CD4-positive, alpha-beta T cell treated with Interleukin-15 for 1 hour (primary cell): Measurements from ENCODE around the gene MPI.

Source experiments
- DNase-seq: peaks from one replicate; pipeline ENCODE4 v3.0.0-alpha.2; 2020

MPI gene, protein sequence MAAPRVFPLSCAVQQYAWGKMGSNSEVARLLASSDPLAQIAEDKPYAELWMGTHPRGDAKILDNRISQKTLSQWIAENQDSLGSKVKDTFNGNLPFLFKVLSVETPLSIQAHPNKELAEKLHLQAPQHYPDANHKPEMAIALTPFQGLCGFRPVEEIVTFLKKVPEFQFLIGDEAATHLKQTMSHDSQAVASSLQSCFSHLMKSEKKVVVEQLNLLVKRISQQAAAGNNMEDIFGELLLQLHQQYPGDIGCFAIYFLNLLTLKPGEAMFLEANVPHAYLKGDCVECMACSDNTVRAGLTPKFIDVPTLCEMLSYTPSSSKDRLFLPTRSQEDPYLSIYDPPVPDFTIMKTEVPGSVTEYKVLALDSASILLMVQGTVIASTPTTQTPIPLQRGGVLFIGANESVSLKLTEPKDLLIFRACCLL

GRCh38 chr15:74889883-74890664 is at the start of gene MPI:
Gene MPI (plus strand): TSS chr15:74890042. CDS start chr15:74890074, 32 bp downstream.
- peak; percentile 83 for DNase-seq

- no peak for DNase-seq
These were observed 48.7 kb upstream of the MPI start for GRCh38 chr15:74840851-74841775.

DNA sequence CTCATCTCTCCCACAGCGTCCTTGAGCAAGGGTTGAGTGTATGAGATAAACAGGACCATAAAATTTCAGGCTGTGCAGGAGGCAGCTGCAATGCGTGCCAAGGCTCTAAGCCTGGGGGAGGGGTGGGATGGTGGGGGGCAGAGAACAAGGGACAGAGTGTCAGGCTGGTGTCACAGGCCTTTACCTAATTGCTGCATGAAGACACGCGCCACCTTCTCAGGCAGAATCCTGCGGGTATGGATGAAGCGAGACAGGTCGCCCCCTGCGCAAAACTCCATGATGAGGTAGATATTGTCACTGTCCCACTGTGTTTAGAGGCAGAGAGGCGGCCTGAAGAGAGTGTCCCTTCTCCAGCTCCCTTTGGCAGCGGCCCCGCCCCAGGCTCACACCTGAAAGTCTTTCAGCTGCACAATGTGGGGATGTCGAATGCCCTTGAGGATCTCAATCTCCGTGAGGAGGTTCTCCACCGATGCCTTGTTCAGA is 47.9 kb upstream of the MPI start:
- DNase-seq, result no peak

GRCh38 chr15:74842581-74843444 is 47.0 kb upstream of the MPI start, which contains the start of gene ULK3:
Gene ULK3 (minus strand): TSS chr15:74843156. CDS start chr15:74843105, 51 bp downstream.
- DNase-seq, result peak; percentile 91

GRCh38 chr15:74843445-74843828 is 46.4 kb upstream of the MPI start:
- DNase-seq, result no peak

DNA sequence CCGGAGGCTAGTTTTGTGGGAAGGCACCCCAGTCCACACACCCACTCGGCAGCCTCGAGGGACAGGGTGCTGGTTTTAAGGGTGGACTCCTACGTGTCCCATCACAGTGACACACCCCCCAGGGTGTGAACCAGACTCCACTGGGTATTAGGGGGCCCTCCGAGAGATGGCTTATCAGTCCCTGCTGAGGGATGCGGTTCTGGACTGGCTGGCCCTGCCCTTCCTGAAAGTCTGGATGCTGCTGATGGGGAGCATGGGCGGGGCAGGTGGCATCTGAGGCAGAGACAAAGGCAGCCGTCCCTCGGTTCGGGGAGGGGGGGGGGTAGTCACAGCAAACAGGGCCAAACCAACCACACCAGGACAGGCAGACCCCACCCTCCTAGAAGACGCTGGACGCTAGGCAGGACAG is 45.9 kb upstream of the MPI start:
- DNase-seq, result no peak

- DNase-seq, result no peak
These were observed 45.3 kb upstream of the MPI start for GRCh38 chr15:74844319-74845207.

DNA sequence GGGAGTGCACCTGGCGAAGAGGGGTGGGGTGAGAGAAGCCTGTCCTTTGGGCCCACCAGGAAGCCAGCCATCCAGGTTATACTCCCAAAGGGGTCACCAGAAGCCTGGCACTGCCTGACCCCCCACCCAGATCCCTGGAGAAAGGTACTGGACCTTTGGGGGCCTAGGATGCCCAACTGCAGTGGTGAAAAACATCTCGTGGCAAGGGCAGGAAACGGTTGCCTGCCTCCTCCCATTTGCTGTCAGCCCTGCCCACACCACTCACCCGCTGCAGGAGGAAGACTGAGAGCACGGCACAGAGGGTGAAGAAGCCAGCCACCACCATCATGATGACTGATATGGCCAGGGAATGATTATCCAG is 44.7 kb upstream of the MPI start:
- peak; percentile 34 for DNase-seq

DNA sequence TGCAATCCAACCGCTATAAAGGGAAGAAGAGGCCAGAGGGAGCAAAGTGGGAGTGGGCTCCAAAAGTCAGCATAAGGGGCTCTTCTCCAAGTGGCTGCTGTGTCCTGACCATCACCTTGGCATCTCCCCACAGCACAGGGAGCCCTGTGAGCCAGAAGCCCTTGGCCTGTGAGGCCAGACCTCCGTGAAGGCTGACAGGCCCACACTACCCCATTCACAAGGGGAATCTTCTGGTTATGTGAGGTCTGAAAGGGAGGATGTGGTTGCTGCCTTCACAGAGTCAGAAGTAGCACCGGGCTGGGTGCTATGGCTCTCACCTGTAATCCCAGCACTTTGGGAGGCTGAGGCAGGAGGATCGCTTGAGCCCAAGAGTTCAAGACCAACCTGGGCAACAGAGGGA is 44.3 kb upstream of the MPI start:
- no peak for DNase-seq

- no peak for DNase-seq
These were observed 42.4 kb upstream of the MPI start for GRCh38 chr15:74847432-74847831.

DNA sequence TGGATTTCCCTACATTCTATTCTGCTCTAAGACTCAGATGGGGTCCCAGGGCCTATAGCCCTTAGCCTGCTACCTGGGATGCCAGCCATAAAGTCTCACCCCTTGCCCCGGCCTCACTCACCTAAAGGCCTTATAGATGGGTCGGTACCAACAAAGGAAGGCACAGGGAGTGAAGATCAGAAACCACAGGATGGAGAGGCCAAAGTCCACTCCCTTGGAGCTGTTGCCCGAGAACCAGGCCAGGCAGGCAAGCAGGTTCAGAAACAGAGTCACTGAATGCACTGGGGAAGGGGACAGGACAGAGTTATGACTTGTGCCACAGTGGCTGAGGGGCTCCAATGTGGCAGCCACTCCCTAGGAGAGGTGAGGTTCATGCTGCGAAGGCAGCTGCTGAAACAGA is 39.4 kb upstream of the MPI start:
- no peak for DNase-seq

- no peak for DNase-seq
These were observed 37.9 kb upstream of the MPI start for GRCh38 chr15:74851960-74852359.

DNA sequence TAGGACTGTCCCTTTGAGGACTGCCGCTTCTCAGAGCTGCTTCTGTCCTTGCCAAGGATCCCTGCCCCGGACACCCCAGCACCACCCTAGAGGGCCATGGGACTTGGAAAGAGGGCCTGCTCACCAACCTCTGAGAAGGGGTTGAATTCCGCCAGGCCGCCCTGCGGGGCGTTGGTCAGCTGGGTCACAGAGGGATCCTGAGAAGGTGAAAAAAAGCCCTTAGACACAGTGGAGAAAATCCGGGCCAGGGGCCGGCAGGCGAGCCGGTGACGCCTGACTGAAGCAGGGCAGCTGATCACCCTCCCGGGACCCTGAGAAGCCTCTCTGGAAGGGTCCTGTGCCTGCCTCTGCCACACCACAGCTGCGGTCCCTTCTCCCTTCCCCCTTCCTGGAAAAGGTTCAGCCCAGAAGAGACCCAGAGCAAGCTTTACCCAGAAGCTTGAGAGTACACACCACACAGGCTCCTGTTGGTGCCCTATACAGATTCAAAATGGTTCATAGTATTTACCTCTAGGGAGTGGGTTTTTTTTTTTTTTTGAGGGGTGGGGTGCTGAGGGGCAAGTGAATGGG is 35.3 kb upstream of the MPI start:
- DNase-seq, result no peak

GRCh38 chr15:74855857-74856256 is 34.0 kb upstream of the MPI start:
- no peak for DNase-seq

DNA sequence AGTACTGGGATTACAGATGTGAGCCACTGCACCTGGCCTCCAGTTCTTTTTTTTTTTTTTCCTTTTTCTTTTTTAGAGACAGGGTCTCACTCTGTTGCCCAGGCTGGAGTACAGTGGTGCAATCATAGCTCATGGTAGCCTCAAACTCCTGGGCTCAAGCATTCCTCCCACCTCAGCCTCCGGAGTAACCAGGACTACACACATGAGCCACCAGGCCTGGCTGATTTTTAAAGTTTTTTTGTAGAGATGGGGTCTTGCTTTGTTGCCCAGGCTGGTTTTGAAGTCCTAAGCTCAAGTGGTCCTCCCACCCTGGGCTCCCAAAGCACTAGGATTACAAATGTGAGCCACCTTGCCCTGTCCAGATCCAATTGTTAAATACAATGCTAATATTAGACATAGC is 33.3 kb upstream of the MPI start:
- no peak for DNase-seq

DNA sequence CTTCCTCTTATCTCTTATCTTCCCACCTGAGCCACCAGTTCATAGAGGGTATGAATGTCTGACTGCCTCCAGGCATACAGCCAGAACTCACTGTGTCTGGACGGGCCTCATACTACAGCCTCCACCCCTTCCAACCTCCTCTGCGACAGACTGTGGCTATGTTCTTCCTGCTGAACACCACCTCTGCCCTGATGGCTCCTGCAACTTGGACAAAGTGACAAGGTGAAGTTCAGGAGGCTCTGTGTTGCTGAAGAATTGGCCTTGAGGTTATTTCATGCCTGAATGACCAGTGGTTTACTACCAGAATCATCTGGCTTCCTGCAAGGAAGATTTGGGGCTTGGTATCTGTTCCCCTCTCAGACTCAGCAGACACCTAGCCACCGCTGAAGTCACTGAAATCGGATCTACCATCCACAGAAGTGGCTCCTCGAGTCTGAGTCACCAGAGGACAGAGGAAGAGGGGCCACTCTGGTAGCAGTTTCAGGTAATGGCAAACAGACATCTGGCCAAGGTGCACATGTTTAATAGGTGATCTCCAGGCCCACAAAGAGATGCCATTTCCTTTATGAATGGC is 32.7 kb upstream of the MPI start:
- no peak for DNase-seq

DNA sequence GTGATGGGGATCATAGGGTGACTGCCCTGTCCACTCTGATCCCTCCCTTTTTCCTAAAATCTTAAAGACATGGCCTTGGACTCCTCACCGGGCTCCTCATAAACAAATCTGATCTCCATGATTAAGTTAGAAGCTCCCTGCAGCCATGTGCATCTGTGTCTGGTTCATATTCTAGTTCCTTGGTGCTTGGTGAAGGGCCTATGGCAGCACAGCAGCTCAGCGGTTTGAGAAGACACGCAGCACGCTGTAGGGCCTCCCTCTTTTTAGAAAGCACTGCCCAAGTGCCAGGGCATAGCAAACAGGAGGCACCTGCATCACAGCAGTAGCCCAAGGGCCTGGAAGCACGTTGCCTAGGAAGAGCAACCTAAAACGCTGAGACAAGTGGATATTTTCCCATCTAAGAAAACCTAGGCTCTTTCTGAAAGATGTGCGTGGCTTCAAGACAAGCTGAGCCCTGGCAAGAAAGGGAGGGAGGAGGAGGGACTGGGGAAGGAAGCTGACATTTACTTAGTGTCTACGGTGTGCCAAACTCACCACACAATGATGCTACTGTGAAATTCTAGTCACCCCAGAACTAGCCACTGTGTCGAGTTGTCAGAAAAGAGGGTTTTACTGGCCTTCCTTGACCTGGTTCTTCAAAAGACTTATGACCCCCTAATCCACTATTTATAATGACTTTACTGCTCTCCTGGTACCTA is 32.0 kb upstream of the MPI start:
- DNase-seq, result no peak

DNA sequence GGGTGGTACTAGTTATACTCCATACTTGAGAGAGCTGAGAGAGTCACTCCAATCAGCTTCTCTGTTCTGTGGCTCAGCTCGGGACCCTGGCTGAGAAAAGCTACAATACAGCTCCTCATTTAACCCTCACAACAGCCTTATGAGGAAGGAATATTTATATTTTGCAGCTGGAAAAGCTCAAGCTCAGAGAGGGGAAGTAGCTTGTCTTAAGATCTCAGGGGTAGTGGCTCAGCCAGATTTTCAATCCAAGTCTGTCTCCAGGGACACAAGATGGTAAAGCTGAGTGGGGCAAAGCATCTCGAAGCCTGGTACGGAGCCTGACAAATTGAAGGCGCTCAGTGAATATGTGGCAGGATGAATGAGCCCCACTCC is 31.5 kb upstream of the MPI start:
- DNase-seq, result no peak

DNA sequence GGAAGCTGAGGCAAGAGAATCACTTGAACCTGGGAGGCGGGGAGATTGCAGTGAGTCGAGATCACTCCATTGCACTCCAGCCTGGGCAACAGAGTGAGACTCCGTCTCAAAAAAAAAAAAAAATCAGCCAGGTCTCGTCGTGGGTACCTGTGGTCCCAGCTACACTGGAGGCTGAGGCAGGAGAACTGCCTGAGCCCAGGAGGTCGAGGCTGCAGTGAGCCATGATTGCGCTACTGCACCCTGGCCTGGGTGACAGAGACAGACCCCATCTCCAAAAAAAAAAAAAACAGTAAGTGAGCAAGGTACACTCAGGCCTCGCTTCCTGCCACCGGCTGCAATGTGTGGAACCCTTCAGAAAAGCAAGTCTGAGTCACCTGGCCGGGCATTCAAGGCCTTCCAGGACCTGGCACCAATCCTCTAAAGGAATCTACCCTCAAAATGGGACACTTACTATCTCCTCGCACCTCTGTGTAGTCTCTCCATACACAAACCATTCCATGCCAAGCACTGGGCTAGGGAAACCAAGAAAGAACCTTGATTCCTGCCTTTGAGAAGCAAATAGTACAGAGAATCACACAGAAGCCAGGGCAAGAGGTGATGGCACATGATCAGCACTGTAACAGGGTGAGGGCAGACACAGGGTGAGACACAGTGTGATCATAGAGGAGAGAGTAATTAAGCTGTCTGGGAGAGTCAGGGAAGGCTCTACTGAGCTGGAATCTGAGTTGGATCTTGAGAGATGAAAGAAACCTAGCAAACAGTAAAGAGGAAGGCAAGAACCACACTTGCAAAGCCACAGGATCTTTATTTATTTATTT is 26.4 kb upstream of the MPI start:
- DNase-seq, result no peak
